ENCODE data around the gene ARHGDIG.

DNA sequence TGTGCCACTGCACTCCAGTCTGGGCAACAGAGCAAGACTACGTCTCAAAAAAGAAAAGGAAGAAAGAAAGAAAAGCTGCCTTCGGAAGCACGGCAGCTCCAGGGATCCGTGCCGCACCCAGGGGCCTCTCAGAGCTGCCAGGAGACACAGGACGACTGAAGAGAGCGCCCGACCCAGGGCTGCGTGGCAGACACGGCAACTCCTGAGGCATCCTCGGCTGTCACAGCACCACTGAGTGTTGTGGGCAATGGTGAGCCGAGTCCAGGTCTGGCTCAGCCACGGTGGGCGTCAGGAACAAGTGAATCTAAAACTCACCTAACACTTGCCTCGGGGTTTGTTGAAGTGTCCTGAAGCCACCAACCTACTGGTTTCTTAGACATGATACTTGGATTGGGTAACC, 31.3 kb downstream of the ARHGDIG start:
- TF ChIP-seq CREB1 (IDR thresholded peaks at IDR 0.05; ENCODE audit: low read depth) (no peak), TEAD4 (IDR thresholded peaks at IDR 0.05) (no peak)
- TF ChIP-seq, protein P1, sequence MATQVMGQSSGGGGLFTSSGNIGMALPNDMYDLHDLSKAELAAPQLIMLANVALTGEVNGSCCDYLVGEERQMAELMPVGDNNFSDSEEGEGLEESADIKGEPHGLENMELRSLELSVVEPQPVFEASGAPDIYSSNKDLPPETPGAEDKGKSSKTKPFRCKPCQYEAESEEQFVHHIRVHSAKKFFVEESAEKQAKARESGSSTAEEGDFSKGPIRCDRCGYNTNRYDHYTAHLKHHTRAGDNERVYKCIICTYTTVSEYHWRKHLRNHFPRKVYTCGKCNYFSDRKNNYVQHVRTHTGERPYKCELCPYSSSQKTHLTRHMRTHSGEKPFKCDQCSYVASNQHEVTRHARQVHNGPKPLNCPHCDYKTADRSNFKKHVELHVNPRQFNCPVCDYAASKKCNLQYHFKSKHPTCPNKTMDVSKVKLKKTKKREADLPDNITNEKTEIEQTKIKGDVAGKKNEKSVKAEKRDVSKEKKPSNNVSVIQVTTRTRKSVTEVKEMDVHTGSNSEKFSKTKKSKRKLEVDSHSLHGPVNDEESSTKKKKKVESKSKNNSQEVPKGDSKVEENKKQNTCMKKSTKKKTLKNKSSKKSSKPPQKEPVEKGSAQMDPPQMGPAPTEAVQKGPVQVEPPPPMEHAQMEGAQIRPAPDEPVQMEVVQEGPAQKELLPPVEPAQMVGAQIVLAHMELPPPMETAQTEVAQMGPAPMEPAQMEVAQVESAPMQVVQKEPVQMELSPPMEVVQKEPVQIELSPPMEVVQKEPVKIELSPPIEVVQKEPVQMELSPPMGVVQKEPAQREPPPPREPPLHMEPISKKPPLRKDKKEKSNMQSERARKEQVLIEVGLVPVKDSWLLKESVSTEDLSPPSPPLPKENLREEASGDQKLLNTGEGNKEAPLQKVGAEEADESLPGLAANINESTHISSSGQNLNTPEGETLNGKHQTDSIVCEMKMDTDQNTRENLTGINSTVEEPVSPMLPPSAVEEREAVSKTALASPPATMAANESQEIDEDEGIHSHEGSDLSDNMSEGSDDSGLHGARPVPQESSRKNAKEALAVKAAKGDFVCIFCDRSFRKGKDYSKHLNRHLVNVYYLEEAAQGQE (IDR thresholded peaks at IDR 0.05; ENCODE audit: low read depth): no peak
